ENCODE results near the gene BLMH. TPM values are rescaled to one million over a fixed set of nuclear protein-coding genes. Genes with fewer than 3 reads are reported as not detected.

BLMH gene, protein sequence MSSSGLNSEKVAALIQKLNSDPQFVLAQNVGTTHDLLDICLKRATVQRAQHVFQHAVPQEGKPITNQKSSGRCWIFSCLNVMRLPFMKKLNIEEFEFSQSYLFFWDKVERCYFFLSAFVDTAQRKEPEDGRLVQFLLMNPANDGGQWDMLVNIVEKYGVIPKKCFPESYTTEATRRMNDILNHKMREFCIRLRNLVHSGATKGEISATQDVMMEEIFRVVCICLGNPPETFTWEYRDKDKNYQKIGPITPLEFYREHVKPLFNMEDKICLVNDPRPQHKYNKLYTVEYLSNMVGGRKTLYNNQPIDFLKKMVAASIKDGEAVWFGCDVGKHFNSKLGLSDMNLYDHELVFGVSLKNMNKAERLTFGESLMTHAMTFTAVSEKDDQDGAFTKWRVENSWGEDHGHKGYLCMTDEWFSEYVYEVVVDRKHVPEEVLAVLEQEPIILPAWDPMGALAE
- polyA plus RNA-seq (2011; rRNA removed) (19.4 and 20.3 TPM in 2 replicates), polyA minus RNA-seq (2011; rRNA and poly(A)+ RNA removed) (17.0 and 19.1 TPM in 2 replicates)

- TF ChIP-seq CTCF (IDR thresholded peaks at IDR 0.05; ENCODE audit: low read depth, low read length) = no peak
- Histone ChIP-seq H3K4me3 (ENCODE audit: low read depth, low read length) (peak within 1 kb of the TSS; percentile 79), H3K27me3 (ENCODE audit: control insufficient read depth, insufficient read depth, low read length) (no peaks in the 10 kb centered on the region), H3K27ac (ENCODE audit: low read depth, low read length) (peak within 1 kb of the TSS; percentile 63), H3K9me3 (ENCODE audit: control insufficient read depth, insufficient read depth, low read length) (no peaks in the 10 kb centered on the region)
- POLR2A ChIA-PET = interaction anchor here (0.6 to 1.1 kb wide), 6 partner anchors 10 to 1079 kb away, joined by 3 to 4 read pairs (median 3); partner anchors contain the start of gene GOSR1
- DNase-seq (ENCODE audit: low read depth, low spot score) = peak; percentile 38
- CTCF ChIA-PET = interaction anchor here (0.6 to 2.1 kb wide), 7 partner anchors 15 to 658 kb away, joined by 3 to 7 read pairs (median 4); no protein-coding TSS in a partner anchor
These were observed at the start of gene BLMH for GRCh38 chr17:30291543-30292285. Gene BLMH (minus strand): TSS chr17:30291944. CDS start chr17:30291819, 125 bp downstream.

DNA sequence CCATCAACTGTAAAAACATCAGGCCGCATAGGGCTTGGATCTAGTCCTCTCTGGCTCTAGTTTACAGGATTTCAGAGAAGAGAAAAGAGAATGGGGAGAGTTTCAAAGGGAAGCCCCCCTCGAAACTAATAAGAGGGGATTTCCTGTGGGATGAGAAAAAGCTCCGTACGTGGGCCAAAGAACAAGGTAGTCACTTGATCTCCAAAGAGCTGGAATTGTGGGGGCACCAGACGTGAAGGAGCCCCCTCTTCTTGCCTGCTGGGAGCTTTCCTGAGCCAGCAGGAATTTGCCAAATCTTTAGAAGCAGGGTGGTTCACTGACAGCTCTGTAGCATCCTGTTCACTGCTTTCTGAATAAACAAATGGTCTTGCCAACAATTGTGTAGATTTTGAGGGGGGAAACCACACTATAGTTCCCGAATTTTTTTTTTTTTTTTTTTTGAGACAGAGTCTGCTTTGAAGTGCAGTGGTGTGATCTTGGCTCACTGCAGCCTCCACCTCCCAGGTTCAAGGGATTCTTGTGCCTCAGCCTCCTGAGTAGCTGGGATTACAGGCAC, 49.1 kb upstream of the BLMH start:
- H3K4me3 ChIP-seq (ENCODE audit: low read depth, low read length) = no peak overlapping the region
- DNase-seq (ENCODE audit: low read depth, low spot score) = no peak
- ChIA-PET CTCF (interaction anchor here (0.6 to 2.7 kb wide), 18 partner anchors 12 to 614 kb away, joined by 3 to 14 read pairs (median 3); partner anchors contain the start of genes BLMH and GOSR1), POLR2A (interaction anchor here (0.6 to 1.0 kb wide), 4 partner anchors 38 to 369 kb away, joined by 3 to 4 read pairs (median 4); partner anchors contain the start of gene CPD)
- TF ChIP-seq CTCF (IDR thresholded peaks at IDR 0.05; ENCODE audit: low read depth, low read length) = no peak
- no peaks in the 10 kb centered on the region for H3K27me3 ChIP-seq (ENCODE audit: control insufficient read depth, insufficient read depth, low read length)
- no peaks in the 10 kb centered on the region for H3K9me3 ChIP-seq (ENCODE audit: control insufficient read depth, insufficient read depth, low read length)
- H3K27ac ChIP-seq (ENCODE audit: low read depth, low read length) = peak overlapping the region; percentile 65

DNA sequence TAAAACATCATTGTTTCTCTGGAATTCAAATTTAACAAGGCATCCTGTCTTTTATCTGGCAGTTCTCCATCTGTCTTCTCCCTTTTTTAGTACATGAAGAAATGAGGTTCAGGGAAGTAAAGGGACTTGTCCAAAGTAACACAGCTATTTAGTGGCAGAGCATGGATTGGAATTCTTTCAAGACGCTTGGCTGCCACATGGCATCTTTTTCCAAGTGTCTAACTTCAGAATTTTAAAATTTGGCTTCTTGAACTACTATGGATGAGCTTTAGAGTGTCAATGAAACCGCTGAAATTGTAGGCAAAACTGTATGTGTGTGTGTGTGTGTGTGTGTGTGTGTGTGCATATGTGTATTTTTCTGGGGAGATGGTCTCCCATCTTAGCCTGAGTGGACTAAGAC, 47.3 kb upstream of the BLMH start:
- ChIA-PET CTCF (interaction anchor here (0.6 to 2.7 kb wide), 8 partner anchors 12 to 376 kb away, joined by 3 to 14 read pairs (median 5); no protein-coding TSS in a partner anchor), POLR2A (no interaction called here)
- Histone ChIP-seq H3K27me3 (ENCODE audit: control insufficient read depth, insufficient read depth, low read length) (no peaks in the 10 kb centered on the region), H3K9me3 (ENCODE audit: control insufficient read depth, insufficient read depth, low read length) (no peaks in the 10 kb centered on the region), H3K27ac (ENCODE audit: low read depth, low read length) (no peak overlapping the region), H3K4me3 (ENCODE audit: low read depth, low read length) (no peak overlapping the region)
- DNase-seq (ENCODE audit: low read depth, low spot score) = no peak
- no peak for TF ChIP-seq CTCF (IDR thresholded peaks at IDR 0.05; ENCODE audit: low read depth, low read length)

DNA sequence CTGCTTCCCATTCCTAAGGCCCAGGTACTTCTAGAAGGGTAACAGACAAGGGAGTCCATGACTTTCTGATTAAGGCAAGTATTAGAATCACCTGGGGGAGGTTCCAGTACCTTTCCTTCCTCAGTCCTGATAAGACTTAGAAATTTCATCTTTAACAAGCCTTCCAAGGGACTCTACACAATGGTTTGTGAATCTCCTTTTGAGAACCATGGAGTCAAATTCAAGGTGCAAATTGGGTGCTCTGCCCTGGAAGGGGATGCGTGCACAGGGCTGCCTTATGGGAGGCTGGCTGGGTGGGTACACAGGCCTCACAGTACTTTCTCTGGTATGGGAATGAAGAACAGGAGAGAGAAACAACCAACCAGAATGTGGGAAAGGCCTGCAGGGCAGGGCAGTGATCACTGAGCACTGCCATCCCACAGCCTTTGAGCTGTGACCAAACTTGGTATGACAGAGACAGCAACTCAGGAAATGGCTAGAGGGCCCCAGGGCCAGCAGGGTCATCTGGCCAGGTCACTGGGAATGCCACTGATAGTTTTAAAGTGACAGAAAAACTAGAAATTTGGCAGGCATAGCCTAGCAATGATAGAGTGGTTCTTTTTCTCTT, 45.8 kb upstream of the BLMH start:
- POLR2A ChIA-PET = no interaction called here

More for the DNA sequence above, 45.8 kb upstream of the BLMH start:
- Histone ChIP-seq H3K27ac (ENCODE audit: low read depth, low read length) (no peak overlapping the region), H3K27me3 (ENCODE audit: control insufficient read depth, insufficient read depth, low read length) (no peaks in the 10 kb centered on the region), H3K4me3 (ENCODE audit: low read depth, low read length) (no peak overlapping the region), H3K9me3 (ENCODE audit: control insufficient read depth, insufficient read depth, low read length) (no peaks in the 10 kb centered on the region)
- no peak for DNase-seq (ENCODE audit: low read depth, low spot score)
- CTCF ChIA-PET = interaction anchor here (0.7 to 2.1 kb wide), 4 partner anchors 10 to 945 kb away, joined by 4 to 12 read pairs (median 6); no protein-coding TSS in a partner anchor
- TF ChIP-seq CTCF (IDR thresholded peaks at IDR 0.05; ENCODE audit: low read depth, low read length) = no peak

All from AG04450 (cell line).